Measurements from ENCODE around the gene GPSM1.

Gene GPSM1

GRCh38 chr9:136327304-136327974, at the start of gene GPSM1:
GPSM1 (plus strand) TSS chr9:136327539; CDS start chr9:136327696, 157 bp downstream.
- peak; percentile 24 for DNase-seq

DNA sequence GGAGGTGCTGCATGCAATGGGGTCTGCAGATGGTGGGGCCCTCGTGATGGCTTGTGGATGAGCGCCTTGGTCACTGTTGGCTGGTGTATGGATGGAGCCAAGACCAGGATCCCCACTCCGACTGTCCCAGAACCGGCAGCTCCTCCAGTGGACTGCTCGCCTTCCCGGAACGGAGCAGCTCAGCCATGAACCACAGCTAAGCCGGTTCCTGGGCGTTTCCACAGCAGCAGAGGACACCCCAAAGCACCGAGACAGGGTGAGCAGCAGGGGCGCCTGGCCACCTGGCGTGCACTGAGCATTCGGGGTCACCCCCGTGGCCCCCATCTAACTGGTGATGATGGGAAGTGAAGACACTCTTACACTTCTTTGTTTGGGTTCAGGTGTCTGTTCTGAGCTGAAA, 49.6 kb upstream of the GPSM1 start:
- no peak for DNase-seq

DNA sequence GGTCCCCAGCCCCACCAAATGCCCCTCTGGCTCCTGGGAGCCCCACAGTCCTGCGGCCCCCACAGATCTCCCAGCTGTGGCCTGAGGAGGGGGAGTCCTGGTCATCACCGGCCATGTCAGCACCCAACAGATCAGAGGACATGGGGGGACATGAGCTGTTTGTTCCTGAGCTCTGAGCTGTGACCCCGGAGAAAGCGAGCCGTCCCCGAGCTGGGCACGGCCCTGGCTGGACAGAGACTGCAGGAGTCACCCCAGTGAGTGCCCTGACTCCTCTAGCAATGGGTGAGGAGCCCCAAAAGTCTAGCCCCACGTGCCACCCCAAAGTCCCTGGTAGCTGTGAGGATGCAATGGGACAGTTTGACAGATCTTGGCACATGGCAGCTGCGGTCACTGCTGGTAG, 49.1 kb upstream of the GPSM1 start:
- no peak for DNase-seq

GRCh38 chr9:136278894-136279293, 48.4 kb upstream of the GPSM1 start:
- no peak for DNase-seq

DNA sequence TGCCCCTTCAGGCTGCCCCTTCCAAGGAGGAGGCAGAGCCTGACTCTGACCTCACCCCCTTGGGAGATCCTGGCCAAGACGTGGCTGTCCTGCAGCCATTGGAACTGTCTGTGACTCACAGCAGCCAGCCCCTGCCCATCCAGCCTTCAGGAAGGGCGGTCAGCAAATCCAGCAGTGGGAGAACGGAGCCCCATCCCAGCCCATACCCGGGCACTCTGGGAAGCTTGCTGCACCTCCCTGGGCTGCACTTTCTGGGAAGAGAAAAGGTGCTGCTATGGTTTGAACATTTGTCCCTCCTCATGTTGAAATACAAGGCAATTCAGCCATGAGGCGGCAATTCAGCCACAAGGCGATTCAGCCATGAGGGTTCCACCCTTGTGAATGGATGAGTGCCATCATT, 47.9 kb upstream of the GPSM1 start:
- DNase-seq = no peak

DNA sequence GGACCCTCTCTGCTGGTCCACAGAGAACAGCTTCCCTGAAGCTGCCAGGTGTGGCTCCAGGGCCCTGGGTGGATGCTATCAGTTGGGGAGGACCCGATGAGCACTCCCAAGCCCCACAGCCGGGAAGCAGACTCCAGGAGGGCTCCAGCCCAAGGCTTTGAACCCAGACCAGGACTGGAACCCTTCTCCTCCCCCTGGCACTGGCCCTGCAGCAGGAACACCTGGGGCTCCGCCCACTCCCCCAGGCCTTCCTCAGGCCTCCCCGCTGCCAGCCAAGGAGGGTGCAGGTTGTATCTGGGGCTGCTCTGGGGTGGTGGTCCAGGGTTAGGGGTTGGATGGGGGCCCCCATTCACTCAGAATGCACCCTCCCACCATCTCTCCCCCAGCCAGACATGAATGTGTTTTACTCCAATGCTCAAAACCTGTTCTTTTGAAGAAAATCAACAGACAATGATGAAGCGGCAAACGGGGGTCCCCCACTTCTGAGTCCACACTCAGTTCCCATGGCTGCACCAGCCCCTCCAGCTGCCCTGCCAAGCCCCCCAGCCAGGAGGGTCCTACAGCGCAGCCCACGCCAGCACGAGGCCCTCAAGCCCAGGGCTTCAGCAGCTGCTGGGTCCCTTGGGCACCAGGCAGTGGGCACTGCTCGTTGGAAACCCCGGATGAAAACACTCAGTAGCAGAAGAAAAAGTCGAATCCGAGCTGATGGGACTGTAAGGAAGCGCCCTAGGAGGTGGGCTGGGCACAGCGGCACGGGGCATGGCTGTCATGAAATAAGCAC, 46.6 kb upstream of the GPSM1 start:
- DNase-seq = no peak

DNA sequence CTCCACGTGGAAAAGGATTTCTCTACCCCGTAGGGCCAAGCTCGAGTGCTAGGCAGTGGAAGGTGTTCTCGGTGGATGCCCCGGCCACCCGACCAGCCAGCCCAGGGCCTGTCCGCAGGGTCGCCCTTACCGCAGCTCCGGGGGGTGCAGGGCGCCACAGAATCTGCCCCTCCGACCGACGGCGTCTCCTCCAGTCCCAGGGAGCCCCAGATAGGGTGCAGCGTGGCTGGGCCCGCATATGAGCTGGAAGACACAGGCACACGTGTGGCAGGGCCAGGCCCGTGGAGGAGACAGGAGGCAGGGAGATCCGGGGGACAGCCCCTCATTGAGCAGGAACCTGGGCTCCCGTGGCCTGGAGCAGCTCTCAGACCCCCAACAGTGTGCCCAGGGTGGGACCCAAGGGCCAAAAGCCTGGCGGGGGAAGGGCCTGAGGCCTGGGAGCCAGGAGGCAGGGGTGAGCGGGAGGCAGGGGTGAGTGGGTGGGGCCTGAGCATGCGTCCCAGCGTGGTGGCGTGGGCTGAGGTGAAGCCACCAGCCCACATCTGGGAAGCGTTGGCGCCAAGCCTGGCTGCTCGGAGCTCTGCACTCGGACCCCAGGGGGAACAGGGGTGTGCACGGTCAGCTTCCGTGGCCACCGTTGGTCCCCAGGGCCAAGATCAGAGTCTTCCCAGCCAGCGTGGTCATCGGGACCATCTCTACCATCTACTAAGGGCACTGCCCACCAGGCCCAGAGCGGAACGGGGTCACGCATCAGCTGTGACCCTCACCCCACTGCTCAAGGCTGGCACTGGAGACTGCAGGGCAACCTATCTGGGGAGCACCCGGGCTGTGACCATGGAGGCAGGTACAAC, 45.7 kb upstream of the GPSM1 start:
- DNase-seq = no peak

GRCh38 chr9:136282272-136282861, 45.0 kb upstream of the GPSM1 start:
- DNase-seq = no peak

- peak; percentile 85 for DNase-seq
These were observed 43.8 kb upstream of the GPSM1 start for GRCh38 chr9:136283291-136284235.

DNA sequence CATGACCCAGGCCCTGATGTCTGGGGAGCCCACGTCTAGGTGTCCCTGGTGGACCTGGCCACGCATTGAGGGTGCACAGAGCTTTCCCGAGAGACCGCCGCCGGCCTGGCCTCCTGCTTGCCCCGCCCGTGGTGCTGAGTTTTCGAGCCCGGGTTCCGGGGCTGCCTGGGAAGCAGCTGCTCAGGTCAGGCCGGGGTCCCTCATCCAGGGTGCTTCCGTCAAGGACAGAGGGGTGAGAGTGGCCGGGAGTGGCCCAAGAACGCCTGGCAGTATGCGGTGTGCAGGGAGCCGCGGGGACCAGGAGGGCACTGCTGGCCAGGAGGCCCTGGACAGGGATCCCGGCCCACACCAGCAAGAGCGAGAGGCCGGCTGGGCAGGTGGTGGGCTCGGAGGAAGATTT, 43.0 kb upstream of the GPSM1 start:
- no peak for DNase-seq

- no peak for DNase-seq
These were observed 42.4 kb upstream of the GPSM1 start for GRCh38 chr9:136284951-136285350.

DNA sequence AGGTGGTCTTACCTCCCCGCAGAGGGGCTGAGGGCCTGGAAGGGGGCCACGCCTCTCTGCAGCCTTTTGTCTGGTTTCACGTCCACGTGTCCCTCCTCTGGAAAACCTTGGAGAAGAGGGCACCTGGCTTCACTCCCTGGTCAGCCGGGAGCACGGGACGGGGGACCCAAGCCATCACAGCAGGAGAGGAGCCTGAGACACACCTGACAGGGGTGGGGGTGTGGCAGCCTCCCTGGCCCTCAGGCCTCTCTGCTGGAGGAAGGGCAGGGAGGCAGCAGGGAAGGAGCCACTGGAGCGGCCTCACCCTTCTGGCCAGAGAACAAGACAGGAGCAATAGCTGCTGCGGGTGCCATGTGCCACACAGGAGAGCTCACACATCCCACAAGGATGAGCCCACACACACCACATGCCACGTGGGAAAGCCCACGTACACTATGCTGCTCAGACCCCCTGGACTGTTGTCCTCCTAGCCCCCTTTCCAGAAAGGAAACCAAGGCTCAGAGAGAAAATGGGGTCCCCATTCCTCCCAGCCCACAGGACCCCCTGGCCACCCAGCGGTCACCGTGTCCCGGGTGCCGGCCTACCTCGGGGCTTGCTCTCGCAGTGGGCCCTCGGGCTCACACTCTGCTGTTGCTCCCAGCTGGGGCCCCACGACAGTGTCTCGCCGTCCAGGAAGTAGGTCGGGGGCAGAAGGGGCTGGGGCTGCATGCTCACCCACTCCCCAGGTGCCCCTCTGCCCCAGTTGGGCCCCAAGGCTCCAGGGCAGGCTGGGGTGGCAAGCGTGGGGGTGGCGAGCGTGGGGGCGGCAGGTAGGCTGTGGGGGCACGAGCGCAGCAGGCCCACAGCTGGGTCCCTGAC, 41.6 kb upstream of the GPSM1 start:
- DNase-seq = no peak

GRCh38 chr9:136286359-136286986, 40.9 kb upstream of the GPSM1 start:
- DNase-seq = no peak

DNA sequence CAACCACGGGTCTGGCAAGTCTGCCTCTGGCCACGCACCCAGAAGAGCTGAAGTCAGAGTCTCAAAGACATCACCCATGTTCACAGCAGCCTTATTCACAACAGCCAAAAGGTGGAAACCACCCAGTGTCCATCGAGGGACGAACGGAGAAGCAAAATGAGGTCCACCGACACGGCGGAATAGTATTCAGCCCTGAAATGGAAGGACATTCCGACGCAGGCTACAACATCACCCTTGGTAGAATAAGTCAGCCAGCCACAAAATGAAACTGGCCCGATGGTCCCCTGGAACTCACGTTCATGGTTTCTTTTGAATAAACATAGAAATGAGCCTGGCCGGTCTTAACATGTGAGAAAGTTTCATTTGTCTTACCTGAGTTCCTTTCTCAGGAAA, 40.4 kb upstream of the GPSM1 start:
- DNase-seq = no peak

GRCh38 chr9:136287960-136288753, 39.2 kb upstream of the GPSM1 start:
- DNase-seq = no peak

DNA sequence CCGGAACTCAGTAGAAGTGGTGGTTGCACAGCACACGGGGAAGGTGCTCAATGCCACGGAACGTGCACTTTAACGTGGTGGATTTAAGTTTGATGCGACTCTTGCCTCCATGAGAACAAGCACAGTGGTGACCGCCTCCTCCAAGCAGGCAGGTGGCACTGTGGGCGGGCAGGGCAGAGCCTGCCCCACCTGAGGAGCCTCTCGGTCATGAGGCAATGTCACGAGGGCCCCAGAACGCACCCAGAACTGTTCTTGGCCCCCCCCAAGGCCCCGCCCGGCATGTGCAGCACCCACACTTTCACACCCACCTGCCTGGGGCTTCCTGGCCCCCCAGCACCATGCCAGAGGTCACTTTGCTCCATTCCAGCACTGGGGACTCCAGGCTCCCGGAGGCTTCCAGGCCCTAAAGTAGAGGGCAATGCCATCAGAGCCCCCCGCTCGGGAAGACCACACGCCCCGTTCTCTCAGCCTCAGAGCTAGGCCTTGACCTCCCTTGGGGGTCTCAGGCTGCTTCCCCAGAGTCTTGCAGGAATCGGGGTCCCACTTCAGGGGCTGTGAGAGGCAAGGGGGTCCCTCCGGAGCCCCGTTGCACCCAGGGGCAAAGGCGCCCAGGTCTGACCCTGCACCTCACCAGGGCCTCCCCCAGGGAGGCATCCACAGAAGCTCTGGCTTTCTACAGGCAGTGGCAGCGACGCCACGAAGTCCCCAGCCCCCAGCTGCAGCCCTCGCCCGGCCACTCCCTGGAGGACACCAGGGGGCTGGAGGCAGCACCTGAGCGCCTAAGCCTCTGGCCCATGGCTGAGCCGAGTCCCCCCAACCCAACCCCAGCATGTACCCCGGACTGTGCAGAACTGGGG, 37.5 kb upstream of the GPSM1 start:
- no peak for DNase-seq

DNA sequence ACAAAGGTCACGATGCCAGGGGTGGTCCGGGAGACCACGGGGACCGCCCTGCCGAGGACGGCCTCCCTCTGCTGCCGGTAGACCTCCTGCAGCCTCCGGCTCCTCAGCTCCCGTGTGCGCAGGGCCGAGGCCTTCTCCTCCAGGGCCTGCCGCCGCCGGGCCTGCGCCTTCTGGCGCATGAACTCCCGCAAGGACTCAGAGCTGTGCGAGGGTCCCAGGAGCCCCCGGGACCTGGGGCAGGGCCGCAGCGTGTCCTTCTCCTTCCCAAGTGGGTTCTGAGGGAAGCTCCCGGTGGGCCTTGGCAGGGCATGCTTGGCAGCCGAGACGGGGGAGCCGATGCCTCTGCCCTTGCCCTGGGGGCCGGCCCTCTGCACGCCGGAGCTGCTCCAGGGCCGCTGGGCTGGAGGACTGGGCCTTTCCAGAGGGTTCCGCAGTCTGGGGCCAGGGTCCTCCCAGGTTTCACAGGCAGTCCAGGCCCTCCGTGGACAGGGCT, 36.8 kb upstream of the GPSM1 start:
- DNase-seq = no peak

- DNase-seq = no peak
These were observed 35.9 kb upstream of the GPSM1 start for GRCh38 chr9:136291306-136292025.
